Skin epidermis (tissue), 12 donors: Measurements from ENCODE around the gene C12orf56.
"Not testable (repeated sequence)": the region's sequence is repeated elsewhere in the genome, so short reads cannot be mapped to it uniquely, and the experiment has no call there.

ENCODE experiments used
- H3K27ac ChIP-seq, 21 experiments: fragments of 200-600 bp; sonication (generic) in 11 of 21; one replicate each; pipeline ENCODE4 v1.5.0; 2020; ENCODE audit warnings: mild to moderate bottlenecking in 3 of 21, inconsistent platforms in 2 of 21, moderate library complexity in 2 of 21
- H3K4me3 ChIP-seq, 7 experiments: fragments of 200-600 bp; sonication (generic) in 2 of 7; one replicate each; pipeline ENCODE4 v1.5.0; 2020; ENCODE audit warnings: inconsistent platforms in 2 of 7, mild to moderate bottlenecking in 2 of 7, moderate library complexity in 1 of 7

C12orf56 gene

DNA sequence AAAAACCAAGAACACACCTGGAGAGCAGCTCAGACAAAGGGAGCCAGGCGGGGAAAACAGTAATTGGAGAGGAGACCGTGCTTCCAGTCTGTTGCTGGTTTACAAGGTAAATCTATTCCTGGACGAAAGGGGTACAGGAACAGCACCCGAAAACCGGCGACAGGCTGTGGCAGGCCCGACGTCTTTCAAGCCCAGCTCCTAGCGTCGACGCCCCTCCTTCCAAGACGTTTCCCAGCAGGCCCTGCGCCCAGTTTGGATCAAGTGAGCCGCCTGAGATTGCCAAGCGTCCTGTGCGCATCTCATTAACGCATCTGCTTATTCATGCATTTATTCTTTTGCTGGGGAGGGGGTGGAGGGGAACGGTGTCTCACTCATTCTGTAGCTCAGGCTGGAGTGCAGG lies 1.4 kb downstream of the C12orf56 start:
- H3K27ac ChIP-seq: peak overlapping the region in 12 of 21 experiments; percentile 32 to 77 (median 56)
- H3K4me3 ChIP-seq: peak overlapping the region in 4 of 7 experiments; percentile 1 to 40 (median 30)

- H3K27ac ChIP-seq: no peak overlapping the region
- H3K4me3 ChIP-seq: no peak overlapping the region
These were observed 3.3 kb downstream of the C12orf56 start for GRCh38 chr12:64387197-64387816.

GRCh38 chr12:64385468-64385867 lies 5.1 kb downstream of the C12orf56 start:
- H3K27ac ChIP-seq: peak overlapping the region in 5 of 21 experiments; percentile 36 to 75 (median 61)

GRCh38 chr12:64385019-64385418 lies 5.5 kb downstream of the C12orf56 start:
- Histone ChIP-seq H3K4me3 (no peak overlapping the region), H3K27ac (peak overlapping the region in 3 of 21 experiments; percentile 36 to 75 (median 69))

More at GRCh38 chr12:64385468-64385867, 5.1 kb downstream of the C12orf56 start:
- H3K4me3 ChIP-seq: no peak overlapping the region

DNA sequence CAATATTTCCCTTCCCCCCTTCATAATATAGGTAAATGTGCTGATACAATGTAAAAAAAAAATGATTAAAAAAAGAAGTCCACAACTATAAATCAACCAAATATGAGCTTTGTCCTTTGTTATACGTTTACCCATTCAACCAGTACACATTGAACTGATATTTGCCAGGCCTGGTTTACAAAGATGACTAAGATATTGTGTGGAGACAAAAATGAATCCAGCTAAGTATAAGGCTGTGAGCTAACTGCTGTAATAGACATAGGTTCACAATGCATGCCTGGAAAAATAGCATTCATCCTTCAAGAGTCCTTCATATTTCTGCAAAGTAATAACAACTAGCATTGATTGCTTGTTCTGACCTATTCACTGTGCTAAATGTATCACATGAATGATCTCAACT lies 6.9 kb downstream of the C12orf56 start:
- H3K4me3 ChIP-seq: no peak overlapping the region
- no peak overlapping the region for H3K27ac ChIP-seq

GRCh38 chr12:64362721-64363305 lies 27.7 kb downstream of the C12orf56 start:
- no peak overlapping the region for H3K4me3 ChIP-seq
- H3K27ac ChIP-seq: no peak overlapping the region

DNA sequence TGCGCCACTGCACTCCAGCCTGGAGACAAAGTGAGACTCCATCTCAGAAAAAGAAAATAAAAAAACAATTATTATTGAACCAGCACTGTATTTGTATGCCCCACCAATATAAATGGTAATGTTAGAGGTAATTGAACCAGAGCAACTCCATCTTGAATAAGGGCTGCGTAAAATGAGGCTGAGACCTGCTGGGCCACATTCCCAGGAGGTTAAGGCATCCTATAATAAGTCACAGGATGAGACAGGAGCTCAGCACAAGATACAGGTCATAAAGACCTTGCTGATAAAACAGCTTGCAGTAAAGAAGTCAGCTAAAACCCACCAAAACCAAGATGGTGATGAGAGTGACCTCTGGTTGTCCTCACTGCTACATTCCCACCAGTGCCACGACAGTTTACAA lies 29.4 kb downstream of the C12orf56 start:
- not testable (repeated sequence) for H3K4me3 ChIP-seq, H3K27ac ChIP-seq

DNA sequence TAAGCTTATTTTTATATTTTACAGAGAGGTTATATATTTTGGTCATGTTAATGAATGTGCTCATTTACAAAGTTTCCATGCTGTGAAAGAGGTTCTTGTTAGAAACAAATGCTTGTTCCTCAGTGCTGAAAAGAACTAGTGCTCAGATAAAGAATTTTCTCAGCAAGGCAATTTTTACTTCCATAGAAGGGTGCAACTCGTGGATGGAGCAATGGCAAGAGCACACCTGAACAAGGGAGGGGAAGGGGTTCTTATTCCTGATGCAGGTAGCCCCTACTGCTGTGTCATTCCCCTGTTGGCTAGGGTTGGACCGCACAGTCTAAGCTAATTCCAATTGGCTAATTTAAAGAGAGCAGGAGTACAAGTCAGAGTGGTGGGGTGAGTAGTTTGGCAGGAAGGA lies 34.3 kb downstream of the C12orf56 start:
- not testable (repeated sequence) for H3K27ac ChIP-seq, H3K4me3 ChIP-seq

- no peak overlapping the region for H3K27ac ChIP-seq
- no peak overlapping the region for H3K4me3 ChIP-seq
These were observed 38.4 kb downstream of the C12orf56 start for GRCh38 chr12:64352181-64352580.

- Histone ChIP-seq H3K27ac (no peak overlapping the region), H3K4me3 (no peak overlapping the region)
These were observed 39.3 kb downstream of the C12orf56 start for GRCh38 chr12:64351265-64351664.

DNA sequence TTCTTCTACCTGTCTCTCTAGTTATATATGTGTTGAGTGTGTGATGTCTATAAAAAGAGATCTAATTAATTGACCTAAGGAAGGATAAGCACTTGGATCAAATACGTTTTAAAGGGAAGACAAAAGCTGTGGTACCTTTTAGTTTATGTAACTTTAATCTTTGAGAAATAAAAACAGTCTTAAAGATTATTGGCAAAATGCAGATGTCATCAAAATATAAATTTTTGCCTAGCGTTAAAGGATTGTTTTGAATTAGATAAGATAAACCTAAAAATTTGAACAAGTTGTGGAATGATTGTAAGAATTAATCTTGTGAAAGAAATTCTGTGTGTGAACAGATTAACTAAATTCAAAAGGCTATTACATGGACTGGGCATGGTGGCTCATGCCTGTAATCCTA lies 42.9 kb downstream of the C12orf56 start:
- H3K4me3 ChIP-seq: no peak overlapping the region
- H3K27ac ChIP-seq: no peak overlapping the region

DNA sequence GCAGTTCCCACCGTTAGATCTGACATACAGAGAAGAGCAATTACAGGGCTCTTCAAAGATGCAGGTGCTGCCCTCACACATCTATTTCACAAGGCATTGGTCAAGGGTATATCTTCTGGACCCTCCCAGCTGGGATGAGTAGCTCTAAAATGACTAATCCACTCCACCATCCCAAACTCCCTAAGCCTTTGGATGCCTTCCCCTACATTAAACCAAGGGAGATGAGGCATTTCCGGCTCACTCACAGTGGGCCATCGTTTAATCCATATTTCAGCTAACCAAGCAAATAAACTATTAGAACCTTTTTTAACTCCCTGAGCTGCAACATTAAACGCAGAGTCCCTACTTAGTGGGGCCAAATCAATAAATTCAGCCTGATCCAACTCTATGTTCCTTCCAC lies 45.9 kb downstream of the C12orf56 start:
- H3K27ac ChIP-seq, H3K4me3 ChIP-seq: not testable (repeated sequence)

- H3K27ac ChIP-seq, H3K4me3 ChIP-seq: not testable (repeated sequence)
These were observed 50.0 kb downstream of the C12orf56 start for GRCh38 chr12:64340546-64340945.

DNA sequence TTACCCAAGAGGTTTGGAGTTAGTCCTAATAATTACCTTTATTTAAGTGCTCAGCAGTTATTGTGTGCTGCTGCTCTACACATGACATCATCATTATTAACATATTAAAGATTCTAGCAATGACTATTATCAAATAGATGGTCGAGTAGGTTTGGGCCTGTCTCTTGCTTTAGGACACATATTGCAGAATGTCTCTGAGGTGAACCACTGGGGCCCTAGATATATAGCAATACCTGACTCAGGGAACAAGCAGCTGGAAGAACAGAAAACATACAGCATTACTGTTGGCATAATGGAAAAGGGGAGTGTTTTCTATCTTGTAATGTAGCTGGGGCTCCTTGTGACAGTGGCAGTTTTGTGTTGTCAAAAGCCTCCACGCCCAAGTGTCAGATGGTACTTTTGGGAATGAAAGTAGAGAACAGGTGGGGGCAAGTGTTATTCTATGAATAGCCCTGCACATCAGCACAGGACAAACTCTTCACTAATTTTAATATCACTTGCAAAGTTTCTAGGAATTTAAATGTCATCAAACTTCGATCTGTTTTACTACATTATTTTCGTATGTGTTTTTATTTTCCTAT lies 54.6 kb downstream of the C12orf56 start:
- H3K4me3 ChIP-seq: no peak overlapping the region
- H3K27ac ChIP-seq: no peak overlapping the region

GRCh38 chr12:64332938-64333337 lies 57.6 kb downstream of the C12orf56 start:
- H3K4me3 ChIP-seq: no peak overlapping the region
- no peak overlapping the region for H3K27ac ChIP-seq

DNA sequence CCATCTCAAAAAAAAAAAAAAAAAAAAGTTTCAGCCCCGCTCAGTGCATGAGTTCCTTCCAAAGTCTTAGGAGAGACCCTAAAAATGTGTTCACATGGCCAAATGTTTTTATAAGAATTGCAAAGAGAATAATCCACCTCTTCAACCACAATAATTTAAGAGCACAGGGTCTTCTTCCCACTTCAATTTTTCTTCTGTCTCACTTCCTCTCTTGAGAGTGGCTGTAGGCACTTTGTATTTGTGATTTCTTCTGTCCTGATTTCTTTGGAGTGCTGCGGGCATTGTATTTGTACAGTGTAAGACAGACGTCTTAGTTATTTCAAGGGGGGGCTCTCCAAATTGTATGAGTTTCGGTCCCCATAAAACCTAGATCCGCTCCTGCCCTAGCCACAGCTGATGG lies 58.3 kb downstream of the C12orf56 start:
- Histone ChIP-seq H3K4me3 (no peak overlapping the region), H3K27ac (no peak overlapping the region)

- H3K4me3 ChIP-seq, H3K27ac ChIP-seq: not testable (repeated sequence)
These were observed 61.4 kb downstream of the C12orf56 start for GRCh38 chr12:64329031-64329710.

DNA sequence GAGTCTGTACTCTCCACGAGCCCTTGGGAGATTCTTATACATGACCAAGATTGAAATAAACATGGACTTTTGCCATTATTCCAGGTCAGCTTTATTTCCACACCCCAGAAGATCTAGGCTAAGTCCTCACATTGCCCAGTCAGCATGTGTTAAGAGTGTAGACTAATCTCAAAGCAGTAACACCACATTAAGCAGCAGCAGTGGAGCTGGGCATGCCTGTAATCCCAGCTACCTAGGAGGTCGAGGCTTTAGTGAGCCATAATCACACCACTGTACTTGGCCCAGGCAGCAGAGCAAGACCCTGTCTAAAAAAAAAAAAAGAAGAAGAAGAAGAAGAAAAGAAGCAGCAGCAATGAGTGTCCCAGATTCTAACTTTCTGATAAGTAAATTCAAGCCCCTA lies 65.5 kb downstream of the C12orf56 start:
- no peak overlapping the region for H3K4me3 ChIP-seq
- no peak overlapping the region for H3K27ac ChIP-seq

GRCh38 chr12:64323476-64324225 lies 66.9 kb downstream of the C12orf56 start:
- Histone ChIP-seq H3K27ac (no peak overlapping the region), H3K4me3 (no peak overlapping the region)

DNA sequence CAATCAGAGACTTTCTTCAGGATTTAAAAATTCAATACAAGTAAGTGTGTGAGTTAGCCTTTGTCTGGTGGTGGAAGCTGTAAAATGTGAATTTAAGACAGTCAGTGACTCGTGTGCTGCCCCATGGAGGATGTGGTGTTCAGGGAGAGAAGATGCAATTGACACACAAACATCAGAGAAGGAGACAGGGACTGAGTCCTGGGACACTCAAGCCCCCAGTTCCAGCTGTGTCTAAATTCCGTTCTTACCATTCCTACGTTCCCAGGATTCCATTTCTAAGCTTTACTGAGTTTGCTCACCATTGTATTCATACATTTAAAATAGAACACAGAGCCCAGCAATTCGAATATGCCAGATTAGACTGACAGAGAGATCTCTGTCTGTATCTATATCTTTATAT lies 67.6 kb downstream of the C12orf56 start:
- Histone ChIP-seq H3K27ac (no peak overlapping the region), H3K4me3 (no peak overlapping the region)
